Stimulated activated naive CD4-positive, alpha-beta T cell treated with Interleukin-2 at 50 U/mL for 16 hours (primary cell): ENCODE data around the gene TRIM29.

Source experiments
- DNase-seq: peaks from one replicate; lab custom pipeline; 2025; lab: John Stamatoyannopoulos, UW

Gene TRIM29

GRCh38 chr11:120096369-120097191 lies 41.3 kb downstream of the TRIM29 start:
- no peak for DNase-seq

- DNase-seq, result no peak
These were observed 42.4 kb downstream of the TRIM29 start for GRCh38 chr11:120095516-120095915.

- DNase-seq, result no peak
These were observed 46.2 kb downstream of the TRIM29 start for GRCh38 chr11:120091701-120092100.

GRCh38 chr11:120091121-120091520 lies 46.8 kb downstream of the TRIM29 start:
- DNase-seq, result no peak

GRCh38 chr11:120090411-120090810 lies 47.5 kb downstream of the TRIM29 start:
- no peak for DNase-seq

- no peak for DNase-seq
These were observed 48.6 kb downstream of the TRIM29 start for GRCh38 chr11:120089036-120090001.

GRCh38 chr11:120088056-120088455 lies 49.9 kb downstream of the TRIM29 start:
- no peak for DNase-seq

- DNase-seq, result no peak
These were observed 51.3 kb downstream of the TRIM29 start for GRCh38 chr11:120086651-120087050.

GRCh38 chr11:120079750-120080610 lies 57.9 kb downstream of the TRIM29 start:
- no peak for DNase-seq

- no peak for DNase-seq
These were observed 59.5 kb downstream of the TRIM29 start for GRCh38 chr11:120078397-120078796.

GRCh38 chr11:120074076-120074475 lies 63.8 kb downstream of the TRIM29 start:
- no peak for DNase-seq

GRCh38 chr11:120073196-120073595 lies 64.7 kb downstream of the TRIM29 start:
- DNase-seq, result no peak

- no peak for DNase-seq
These were observed 69.8 kb downstream of the TRIM29 start for GRCh38 chr11:120068114-120068573.

- DNase-seq, result no peak
These were observed 70.3 kb downstream of the TRIM29 start for GRCh38 chr11:120067438-120068113.

GRCh38 chr11:120066738-120067437 lies 71.0 kb downstream of the TRIM29 start:
- DNase-seq, result no peak

- no peak for DNase-seq
These were observed 72.0 kb downstream of the TRIM29 start for GRCh38 chr11:120065876-120066275.

GRCh38 chr11:120065176-120065575 lies 72.7 kb downstream of the TRIM29 start:
- no peak for DNase-seq

- no peak for DNase-seq
These were observed 73.6 kb downstream of the TRIM29 start for GRCh38 chr11:120064341-120064740.

GRCh38 chr11:120063686-120064340 lies 74.1 kb downstream of the TRIM29 start:
- DNase-seq, result no peak

- DNase-seq, result no peak
These were observed 75.4 kb downstream of the TRIM29 start for GRCh38 chr11:120062561-120062930.
